Sigmoid colon (tissue), 4 donors: ENCODE results near the gene CD300E.

Experiments used
- EP300 ChIP-seq, 4 donors: sonication (generic); formaldehyde crosslinking; IDR thresholded peaks; one replicate each; pipeline ENCODE4 v1.6.1; 2017; ENCODE audit warnings: antibody characterized with exemption in 4 of 4
- POLR2A ChIP-seq, 2 donors: fragments of 450-650 bp; IDR thresholded peaks; one replicate each; pipeline ENCODE4 v1.6.1; 2016; ENCODE audit warnings: antibody characterized with exemption in 2 of 2, mild to moderate bottlenecking in 2 of 2, moderate library complexity in 2 of 2
- POLR2AphosphoS5 ChIP-seq, 4 donors: sonication (generic); formaldehyde crosslinking; IDR thresholded peaks; one replicate each; pipeline ENCODE4 v1.6.1; 2017; ENCODE audit warnings: antibody characterized with exemption in 4 of 4
- TF ChIP-seq, protein P1 (sequence below), 4 experiments: fragments of 450-650 bp in 3 of 4; fragments of 200-600 bp in 1 of 4; IDR thresholded peaks; one replicate each; pipeline ENCODE4 v1.5.1; 2016 to 2019; ENCODE audit warnings: antibody characterized with exemption in 4 of 4, mild to moderate bottlenecking in 3 of 4, moderate library complexity in 2 of 4

DNA sequence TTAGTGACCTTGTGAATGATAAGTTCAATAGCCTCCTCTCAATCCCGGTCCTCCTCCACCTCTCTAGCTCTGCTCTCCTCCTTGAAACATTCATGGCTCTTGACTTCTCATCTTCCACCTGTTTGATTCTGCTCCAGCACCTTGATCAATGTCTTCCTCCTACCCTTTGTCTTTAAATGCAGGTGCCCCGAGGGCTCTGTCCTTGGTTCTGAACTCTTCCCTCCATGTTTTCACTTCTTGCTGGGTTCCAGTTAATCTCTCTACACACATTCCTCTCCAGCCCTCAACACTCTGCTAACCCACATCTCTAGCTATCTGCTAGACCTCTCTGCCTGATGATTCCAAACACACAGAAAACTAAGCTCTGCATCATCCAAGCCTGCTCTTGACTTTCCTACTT lies 13.4 kb downstream of the CD300E start:
- TF ChIP-seq, protein P1, sequence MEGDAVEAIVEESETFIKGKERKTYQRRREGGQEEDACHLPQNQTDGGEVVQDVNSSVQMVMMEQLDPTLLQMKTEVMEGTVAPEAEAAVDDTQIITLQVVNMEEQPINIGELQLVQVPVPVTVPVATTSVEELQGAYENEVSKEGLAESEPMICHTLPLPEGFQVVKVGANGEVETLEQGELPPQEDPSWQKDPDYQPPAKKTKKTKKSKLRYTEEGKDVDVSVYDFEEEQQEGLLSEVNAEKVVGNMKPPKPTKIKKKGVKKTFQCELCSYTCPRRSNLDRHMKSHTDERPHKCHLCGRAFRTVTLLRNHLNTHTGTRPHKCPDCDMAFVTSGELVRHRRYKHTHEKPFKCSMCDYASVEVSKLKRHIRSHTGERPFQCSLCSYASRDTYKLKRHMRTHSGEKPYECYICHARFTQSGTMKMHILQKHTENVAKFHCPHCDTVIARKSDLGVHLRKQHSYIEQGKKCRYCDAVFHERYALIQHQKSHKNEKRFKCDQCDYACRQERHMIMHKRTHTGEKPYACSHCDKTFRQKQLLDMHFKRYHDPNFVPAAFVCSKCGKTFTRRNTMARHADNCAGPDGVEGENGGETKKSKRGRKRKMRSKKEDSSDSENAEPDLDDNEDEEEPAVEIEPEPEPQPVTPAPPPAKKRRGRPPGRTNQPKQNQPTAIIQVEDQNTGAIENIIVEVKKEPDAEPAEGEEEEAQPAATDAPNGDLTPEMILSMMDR (IDR thresholded peaks at IDR 0.05), result no peak
- TF ChIP-seq POLR2AphosphoS5 (IDR thresholded peaks at IDR 0.05) (no peak), EP300 (IDR thresholded peaks at IDR 0.05) (no peak), POLR2A (IDR thresholded peaks at IDR 0.05) (no peak)
